GM18519 (cell line): ENCODE measurements around the gene PSMB9.
"Not testable (repeated sequence)": the region's sequence is repeated elsewhere in the genome, so short reads cannot be mapped to it uniquely, and the experiment has no call there.

Experiments
- ATAC-seq: cut with Tn5 transposase; IDR thresholded peaks from one replicate; pipeline ENCODE4 v1.9.1; 2021; ENCODE audit warnings: mild to moderate bottlenecking, moderate library complexity; ENCODE audit not compliant: unreplicated experiment, low FRiP score

PSMB9 gene

DNA sequence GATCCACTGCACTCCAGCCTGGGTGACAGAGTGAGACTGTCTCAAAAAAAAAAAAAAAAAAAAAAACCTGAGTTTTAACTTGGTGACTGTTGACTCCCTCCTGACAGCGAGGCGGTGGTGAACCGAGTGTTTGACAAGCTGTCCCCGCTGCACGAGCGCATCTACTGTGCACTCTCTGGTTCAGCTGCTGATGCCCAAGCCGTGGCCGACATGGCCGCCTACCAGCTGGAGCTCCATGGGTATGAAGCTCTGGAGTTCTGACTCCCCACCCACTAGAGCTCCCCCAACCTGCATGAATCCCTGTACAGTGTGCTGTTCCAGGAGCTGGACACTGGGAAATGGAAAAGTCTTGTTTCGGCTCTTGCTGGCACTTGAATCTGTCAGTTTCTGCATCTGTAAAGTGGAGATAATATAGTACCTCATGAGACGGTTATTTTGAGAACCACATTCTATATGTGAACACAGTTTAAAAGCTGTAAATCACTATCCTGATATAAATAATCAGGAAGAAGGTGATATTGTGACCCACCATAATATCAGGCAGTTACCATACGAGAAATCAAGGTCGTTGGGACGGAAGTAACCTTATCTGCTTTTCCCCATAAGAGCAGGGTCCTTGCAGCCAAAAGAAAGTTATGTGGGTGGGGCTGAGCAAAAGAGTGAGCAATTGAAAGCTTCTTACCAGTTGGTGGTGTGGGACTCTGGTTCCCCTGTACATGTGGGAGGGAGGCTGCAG lies 3.3 kb downstream of the PSMB9 start:
- no peak for ATAC-seq

DNA sequence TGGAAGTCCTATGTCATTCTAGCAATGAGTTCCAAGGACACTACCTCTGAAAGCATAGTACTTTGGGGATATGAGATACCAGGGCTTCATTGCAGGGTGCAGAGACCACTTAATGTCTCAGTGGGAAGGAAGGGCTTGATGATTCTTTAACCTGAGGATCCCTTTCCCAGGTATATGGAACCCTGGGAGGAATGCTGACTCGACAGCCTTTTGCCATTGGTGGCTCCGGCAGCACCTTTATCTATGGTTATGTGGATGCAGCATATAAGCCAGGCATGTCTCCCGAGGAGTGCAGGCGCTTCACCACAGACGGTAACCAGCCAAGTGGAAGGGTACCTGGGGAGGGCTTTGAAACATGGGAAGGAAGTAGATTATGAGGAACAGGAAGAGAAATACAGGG lies 4.2 kb downstream of the PSMB9 start:
- no peak for ATAC-seq

- ATAC-seq, result no peak
Measured at GRCh38 chr6:32860674-32861073, 6.7 kb downstream of the PSMB9 start.

GRCh38 chr6:32862725-32863124 lies 8.7 kb downstream of the PSMB9 start:
- ATAC-seq, result no peak

- ATAC-seq, result no peak
Measured at GRCh38 chr6:32865724-32866443, 11.9 kb downstream of the PSMB9 start.

DNA sequence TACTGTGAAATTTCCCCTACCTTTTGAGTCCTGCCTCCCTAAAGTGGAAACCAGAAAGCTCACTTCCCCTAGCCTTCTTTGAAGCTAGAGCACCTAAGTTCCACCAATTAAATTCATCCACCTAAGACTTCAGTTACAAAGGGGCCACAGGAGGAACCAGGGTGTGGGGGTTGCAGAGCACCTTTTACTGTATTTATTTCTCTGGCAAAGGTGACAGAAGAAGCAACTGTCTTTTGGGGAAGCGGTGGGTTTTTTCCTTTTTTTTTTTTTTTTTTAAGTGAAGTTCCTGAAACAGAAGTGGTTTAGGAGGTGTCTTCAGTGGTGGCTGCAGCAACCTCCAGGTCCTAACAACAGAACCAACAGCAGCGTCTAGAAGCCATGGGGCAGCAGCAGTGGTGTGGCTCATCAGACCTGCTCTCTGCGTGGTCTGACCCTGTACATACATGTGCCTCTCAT lies 13.1 kb downstream of the PSMB9 start:
- ATAC-seq, result no peak

DNA sequence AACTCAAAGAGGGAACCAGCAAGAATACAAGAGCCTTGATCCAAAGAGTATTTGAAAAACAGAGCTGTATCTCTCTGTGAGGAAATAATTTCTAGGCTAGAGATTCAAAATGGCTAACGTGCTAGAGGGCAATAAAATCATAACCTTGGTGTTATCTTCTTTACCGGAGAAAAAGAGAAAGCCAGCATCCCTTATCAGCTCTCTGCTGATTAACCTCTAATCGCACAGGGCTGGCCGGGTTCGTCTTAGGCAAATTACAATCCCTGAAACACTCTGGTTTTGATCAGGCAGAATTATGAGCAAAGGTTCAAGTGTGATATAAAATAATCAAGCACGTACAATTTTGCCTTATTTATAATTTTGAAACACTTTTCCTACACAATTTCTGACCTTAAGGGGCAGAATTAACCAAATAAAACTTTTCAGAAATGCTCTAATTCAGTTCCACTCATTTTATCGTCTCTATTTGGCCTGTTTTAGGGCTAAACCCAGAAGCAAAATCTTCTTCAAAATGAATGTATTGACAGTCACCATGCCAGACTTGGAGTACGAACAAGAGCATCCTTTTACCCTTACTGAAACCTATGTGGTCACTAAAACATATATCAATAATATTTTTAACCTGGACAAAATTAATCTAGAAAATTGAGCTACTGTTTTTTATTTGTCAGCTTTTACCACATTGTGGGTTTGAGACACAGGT lies 13.7 kb downstream of the PSMB9 start:
- ATAC-seq, result no peak

- ATAC-seq, result no peak
Measured at GRCh38 chr6:32868257-32868788, 14.3 kb downstream of the PSMB9 start.

GRCh38 chr6:32873947-32874346 lies 20.0 kb downstream of the PSMB9 start:
- not testable (repeated sequence) for ATAC-seq

- no peak for ATAC-seq
Measured at GRCh38 chr6:32876603-32877002, 22.6 kb downstream of the PSMB9 start.

DNA sequence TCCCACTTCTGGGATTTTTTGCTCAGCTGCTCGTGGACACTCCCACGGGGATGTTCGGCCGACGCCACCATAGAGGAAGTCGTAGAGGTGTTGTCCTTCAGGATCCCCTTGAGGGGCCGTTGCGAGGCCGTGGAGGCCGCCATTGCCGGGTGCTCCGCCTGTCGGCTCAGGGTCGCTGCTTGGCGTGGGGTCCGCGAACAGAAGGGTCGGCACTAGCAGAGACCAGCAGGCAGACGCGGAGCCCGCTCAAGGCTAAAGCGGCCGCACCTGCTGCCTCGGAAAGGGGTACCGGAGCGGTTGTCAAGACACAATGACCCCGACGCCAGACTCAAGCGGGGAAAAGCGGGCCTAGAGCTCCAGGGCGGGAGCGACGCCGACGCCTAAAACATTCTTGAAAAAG lies 25.7 kb downstream of the PSMB9 start:
- ATAC-seq, result no peak

GRCh38 chr6:32880962-32881361 lies 27.0 kb downstream of the PSMB9 start:
- not testable (repeated sequence) for ATAC-seq

- no peak for ATAC-seq
Measured at GRCh38 chr6:32882879-32883250, 28.9 kb downstream of the PSMB9 start.

DNA sequence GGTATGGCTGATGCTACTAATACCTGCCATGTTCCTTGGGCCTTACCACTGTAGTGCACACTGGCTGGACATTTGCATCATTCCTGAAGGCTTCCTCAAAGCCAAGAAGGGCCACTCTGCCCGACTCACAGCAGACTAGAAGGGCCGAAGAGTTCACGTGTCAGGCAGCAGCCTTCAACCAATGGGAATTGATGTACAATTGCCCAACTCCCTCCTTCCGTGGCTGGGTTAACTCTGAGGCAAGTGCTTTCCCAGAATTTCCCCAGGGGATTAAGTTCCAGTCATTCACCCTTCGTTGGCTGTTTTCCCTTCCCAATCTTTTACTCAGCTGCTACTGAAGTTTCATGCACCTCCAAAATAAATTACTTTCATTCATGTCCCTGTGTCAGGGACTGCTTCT lies 29.8 kb downstream of the PSMB9 start:
- ATAC-seq, result no peak

DNA sequence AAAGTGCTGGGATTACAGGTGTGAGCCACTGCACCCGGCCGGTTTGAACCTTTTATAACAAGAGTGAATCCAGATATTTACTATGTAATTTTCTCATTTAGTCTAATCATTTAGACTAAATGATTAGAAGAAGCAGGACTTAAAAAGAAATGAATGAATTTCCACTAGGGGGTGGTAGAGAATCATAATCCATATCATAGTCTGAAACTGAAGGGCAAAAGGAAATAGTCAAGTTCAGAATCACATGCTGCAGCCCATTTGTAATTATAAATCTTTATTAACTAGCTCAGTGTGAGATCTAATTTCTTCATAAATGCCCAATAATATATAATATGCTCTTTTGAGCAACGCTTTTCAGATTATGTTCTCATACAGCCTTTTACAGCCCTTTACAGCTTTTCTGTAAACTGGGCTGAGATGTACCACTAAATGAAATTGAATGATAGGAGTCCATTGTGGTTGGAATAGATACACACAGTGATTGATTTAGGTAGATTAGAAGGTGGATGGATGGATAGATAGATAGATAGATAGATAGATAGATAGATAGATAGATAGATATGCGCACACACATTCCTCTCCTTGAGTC lies 31.8 kb downstream of the PSMB9 start:
- no peak for ATAC-seq

DNA sequence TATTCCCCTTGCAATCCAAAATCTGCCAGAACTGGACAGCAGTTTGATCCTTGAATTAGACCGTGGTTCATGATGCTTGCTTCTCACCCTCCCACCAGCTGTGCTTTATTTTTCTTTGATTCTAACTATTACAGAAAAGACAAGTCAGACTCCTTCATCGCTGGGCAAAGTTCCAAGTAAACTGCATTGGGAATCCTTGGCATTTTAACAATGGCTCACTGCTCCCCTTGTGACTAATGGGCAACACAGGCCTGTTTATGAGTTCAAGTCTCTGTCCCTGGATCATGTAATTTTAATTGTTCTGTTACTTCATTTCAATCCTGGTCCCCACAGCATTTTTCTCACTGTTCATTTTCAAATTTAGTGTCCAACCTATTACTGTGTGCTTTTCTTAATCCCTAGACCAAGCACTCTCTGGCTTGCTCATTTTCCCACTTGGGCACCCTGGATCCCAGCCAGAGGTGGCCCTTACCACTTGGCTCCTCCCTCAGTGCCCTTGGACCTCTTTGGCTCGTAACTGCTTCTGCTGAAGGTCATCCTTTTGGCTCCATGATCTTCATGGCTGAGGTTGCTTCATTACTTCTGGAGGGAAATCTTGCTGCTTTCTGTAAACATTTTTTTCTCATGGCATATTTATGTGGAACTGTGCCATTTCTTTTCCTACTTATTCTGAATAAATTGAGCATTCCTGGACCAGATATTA lies 32.8 kb downstream of the PSMB9 start:
- no peak for ATAC-seq

GRCh38 chr6:32887616-32888015 lies 33.6 kb downstream of the PSMB9 start:
- no peak for ATAC-seq

DNA sequence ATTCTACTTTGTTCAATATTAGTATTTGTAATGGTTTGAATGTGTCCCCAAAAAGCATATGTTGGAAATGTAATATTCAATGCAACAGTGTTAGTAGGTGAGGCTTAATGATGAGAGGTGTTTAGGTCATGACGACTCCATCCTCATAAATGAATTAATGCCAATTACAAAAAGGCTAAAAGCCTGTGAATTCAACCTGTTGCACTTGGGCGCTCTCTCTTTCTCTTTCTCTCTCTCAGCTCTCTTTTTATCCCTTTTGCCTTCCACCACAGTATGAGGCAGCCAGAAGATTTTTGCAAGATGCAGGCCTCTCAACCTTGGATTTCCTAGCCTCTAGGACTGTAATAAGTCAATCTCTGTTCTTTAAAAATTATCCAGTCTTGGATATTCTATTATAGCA lies 34.6 kb downstream of the PSMB9 start:
- no peak for ATAC-seq

DNA sequence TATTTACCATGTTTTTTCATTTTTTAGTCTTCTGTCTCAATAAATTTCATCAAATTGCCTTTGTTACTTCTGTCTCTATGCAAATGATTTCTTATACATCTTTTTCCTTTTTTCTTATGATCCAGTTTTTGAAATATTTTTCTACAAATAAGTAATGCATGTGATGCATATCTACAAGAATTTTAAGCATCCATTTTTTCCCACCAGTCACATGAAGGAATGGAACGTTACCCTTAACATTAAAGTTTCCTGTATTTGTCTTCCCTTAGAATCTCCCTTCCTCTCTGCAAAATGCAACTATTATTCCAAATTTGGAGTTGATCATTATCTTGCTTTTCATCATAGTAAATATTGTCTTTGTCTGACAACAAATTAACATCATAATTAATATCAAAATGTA lies 35.5 kb downstream of the PSMB9 start:
- ATAC-seq, result no peak

DNA sequence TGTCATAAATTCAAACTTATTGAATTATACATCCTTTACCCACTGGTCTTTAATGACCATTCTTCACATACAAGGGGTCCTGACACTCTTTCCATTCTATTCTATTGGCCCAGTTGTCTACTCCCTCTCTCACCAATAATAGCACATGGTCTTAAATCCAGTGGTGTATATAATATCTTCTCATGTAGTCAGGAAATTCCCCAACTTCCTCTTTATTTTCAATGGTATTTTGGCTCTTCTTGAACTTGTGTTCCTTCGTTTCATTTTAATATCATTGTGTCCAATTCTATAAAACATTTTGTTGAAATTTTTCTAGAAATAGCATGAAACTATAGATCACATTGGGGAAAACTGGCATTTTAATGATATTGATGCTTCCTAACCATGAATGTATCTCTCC lies 36.8 kb downstream of the PSMB9 start:
- ATAC-seq, result no peak
